GM12864 (cell line): ENCODE measurements around the gene SETD6.

Source experiments
- DNase-seq: peaks from one replicate; pipeline ENCODE4 v3.0.0-alpha.2; 2011; ENCODE audit warnings: low read depth
- H3K4me3 ChIP-seq: 2 replicates; pipeline ENCODE4 v1.5.1; 2011; ENCODE audit warnings: mild to moderate bottlenecking, low read depth, low read length, control low read depth
- TF ChIP-seq, protein P1 (sequence below): IDR thresholded peaks from 2 replicates; pipeline ENCODE4 v1.5.1; 2011; ENCODE audit warnings: low read depth, mild to moderate bottlenecking, moderate library complexity, low read length, control low read depth, inconsistent platforms; ENCODE audit errors: missing control alignments

Gene SETD6

DNA sequence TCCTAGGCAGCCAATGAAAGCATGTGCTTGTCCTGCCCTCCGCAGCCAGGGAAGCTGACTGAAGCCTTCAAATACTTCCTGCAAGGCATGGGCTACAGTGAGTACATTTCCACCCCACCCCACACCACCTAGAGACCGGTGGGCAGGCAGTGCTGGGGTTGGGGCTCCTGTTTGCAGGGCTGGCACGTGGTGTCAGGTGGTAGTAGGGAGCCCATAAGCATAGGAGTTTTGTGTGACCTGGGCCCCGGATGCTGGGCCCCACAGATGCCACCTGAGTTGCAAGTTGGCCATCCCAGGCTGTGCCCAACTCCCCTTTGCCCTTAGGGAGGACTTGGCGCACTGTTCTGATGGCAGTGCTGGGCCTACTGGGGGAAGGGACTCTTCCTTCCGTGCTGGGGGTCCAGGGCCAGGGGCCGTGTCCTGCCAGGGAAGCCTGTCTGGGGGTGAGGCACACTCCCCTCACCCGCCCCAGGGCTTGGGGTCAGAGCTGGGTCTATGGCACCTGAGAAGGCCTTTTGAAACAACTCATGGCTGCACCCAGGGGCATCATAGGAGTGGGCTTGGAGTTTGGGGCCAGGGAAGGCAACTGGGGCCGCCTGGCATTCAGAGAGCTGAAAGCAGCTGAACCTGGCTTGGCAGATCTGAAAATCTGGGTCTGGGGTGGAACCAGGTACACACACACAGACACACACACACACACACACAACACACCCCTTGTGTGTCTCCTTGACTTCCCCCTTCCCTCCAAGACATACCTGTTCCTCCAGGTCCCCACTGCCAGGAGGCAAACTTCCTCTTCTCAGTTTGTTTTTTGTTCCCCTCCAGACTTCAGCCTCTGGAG is 5.8 kb upstream of the SETD6 start:
- TF ChIP-seq, protein P1, sequence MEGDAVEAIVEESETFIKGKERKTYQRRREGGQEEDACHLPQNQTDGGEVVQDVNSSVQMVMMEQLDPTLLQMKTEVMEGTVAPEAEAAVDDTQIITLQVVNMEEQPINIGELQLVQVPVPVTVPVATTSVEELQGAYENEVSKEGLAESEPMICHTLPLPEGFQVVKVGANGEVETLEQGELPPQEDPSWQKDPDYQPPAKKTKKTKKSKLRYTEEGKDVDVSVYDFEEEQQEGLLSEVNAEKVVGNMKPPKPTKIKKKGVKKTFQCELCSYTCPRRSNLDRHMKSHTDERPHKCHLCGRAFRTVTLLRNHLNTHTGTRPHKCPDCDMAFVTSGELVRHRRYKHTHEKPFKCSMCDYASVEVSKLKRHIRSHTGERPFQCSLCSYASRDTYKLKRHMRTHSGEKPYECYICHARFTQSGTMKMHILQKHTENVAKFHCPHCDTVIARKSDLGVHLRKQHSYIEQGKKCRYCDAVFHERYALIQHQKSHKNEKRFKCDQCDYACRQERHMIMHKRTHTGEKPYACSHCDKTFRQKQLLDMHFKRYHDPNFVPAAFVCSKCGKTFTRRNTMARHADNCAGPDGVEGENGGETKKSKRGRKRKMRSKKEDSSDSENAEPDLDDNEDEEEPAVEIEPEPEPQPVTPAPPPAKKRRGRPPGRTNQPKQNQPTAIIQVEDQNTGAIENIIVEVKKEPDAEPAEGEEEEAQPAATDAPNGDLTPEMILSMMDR = no peak
- DNase-seq = no peak
- H3K4me3 ChIP-seq = no peak overlapping the region

DNA sequence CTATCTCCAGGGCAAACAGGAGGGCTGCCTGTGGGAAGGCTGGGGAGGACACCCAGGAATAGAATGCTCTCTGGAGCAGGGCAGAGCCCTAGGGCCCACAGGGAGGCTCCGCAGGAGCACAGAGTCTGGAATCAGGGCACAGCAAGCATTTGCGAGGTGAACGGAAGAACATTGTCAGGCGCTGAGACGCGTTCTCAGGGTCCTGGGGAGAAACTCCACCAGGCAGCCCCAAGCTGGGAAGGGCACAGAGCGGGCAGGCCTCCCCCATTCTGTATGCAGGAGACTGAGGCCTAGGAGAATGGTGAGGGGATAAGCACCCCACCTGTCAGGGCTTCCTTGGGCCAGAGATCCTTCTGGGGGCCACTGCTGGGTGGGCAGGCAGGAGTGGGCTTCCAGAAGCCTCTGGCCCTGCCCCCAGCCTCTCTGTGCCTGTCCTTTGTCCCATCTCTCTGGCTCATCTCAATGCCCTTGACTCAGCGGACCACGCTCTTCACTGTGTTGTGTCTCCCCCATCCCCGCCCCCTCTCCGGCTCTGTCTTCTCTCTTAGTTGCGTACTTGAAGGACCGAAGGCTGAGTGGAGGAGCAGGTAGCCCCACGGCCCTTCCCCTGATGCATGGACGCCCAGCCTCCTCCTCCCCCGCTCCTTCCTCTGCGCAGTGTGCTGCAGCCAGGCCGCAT is 5.1 kb upstream of the SETD6 start:
- DNase-seq = no peak
- TF ChIP-seq, protein P1 = no peak

DNA sequence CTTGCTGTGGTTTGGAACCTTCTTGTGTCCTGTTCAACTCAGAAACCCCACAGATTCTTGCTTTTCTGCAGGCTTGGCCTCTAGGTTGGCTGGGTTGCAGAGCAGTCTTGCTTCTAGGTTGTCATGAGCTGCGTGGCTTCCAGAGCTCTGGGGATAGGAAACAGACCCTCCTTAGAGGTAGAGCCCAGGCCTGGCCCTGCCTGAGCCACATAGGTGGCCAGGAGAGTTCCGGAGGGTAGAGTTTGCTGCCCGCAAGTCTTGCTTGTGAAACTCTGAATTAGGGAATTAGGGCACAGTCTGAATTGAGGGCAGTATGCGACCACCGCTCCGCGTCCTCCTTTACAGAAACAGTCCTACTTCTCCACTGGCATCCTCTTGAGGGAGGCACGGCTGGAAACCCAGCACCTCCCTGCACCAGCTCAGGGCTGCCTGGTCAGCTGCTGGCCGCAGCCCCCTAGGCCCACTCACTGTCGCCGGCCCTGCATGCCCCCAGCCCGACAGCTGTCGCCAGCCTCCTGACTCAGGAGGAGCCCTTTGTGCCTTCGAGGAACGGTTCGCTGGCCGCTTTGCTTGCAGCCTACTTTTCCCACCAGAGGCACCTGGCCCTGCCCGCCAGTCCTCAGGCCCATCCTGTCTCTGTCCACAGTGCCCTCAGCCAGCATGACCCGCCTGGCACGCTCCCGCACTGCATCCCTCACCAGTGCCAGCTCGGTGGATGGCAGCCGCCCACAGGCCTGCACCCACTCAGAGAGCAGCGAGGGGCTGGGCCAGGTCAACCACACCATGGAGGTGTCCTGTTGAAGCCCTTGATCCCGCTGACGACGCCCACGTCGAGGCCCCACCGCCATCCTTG is 4.3 kb upstream of the SETD6 start:
- TF ChIP-seq, protein P1 = no peak
- DNase-seq = no peak
- H3K4me3 ChIP-seq = no peak overlapping the region

More for the DNA sequence above, 5.1 kb upstream of the SETD6 start:
- no peak overlapping the region for H3K4me3 ChIP-seq

DNA sequence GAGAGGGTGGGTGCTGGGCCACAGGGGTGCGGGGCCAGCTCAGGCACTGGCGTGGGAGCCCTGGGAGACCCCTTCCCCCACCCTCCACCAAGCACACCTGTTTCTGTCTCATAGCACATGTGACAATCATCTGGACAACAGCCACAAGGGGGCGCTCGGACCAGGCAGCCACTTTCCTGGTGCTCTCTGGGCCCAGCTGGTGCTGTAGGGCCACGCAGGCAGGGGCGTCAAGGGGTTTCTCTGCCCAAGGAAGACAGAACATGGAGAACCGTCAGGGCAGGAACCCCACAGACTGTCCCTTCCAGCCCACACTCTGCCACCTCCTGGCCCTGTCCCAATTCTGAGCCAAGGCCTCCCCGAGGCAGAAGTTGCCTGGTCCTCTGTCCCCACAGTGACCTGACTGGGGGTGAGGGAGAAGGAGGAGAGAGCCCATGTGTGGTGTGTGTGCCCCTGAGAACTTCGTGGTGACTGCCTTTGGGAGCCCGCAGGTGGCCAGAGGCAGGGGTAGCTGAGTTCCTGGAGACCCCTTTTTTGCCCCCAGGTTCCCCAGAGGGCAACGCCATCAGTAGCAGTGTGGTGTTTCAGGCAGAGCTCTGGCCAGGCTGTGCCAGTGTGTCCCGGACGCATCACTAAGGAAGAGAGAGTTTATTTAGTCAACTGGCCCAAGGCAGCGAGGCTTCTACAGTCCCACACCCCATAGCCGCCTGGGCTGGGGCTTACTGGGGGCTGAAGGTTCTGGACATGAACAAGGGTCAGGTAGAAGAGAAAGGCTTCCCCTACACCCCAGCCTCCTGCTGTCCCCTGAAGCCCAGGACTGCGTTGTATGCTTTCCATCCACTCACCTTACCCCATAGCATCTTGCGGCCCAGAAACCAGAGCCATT is 3.1 kb upstream of the SETD6 start:
- no peak for DNase-seq
- TF ChIP-seq, protein P1 = peak; percentile 85
- H3K4me3 ChIP-seq = no peak overlapping the region

DNA sequence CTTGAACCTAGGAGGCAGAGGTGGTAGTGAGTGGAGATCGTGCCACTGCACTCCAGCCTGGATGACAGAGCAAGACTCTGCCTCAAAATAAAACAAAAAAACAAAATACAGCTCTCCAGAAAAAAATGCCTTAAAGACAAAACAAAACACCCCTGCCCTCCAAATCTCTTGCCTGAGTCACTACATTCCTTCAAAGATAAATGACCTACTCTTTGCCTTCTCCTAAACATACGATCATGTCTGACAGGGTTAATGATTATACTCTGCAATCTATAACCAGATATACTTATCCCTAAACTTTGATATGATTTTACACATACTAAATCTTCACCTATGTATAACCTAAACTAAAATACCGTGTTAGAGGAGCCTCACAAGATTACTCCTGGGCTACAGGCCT is 1.4 kb upstream of the SETD6 start:
- no peak for DNase-seq
- TF ChIP-seq, protein P1 = no peak
- H3K4me3 ChIP-seq = no peak overlapping the region
